Activated naive CD4-positive, alpha-beta T cell treated with anti-CD3 and anti-CD28 coated beads for 36 hours (primary cell): ENCODE measurements around the gene POLR2M. TPM values are rescaled to one million over a fixed set of nuclear protein-coding genes. Genes with fewer than 3 reads are reported as not detected.

Experiments used
- CTCF ChIA-PET: fragments of 350-600 bp; sonication (Branson Sonifier 250); formaldehyde crosslinking; loops from one replicate; lab custom pipeline; 2021; ENCODE audit warnings: antibody characterized with exemption; lab: Charles Lee
- DNase-seq: peaks from one replicate; pipeline ENCODE4 v3.0.0-alpha.2; 2020
- H3K27ac Mint-ChIP-seq: one replicate; pipeline ENCODE4 v1.8.0; 2021; ENCODE audit warnings: mild to moderate bottlenecking, mixed read lengths
- H3K27me3 Mint-ChIP-seq: one replicate; pipeline ENCODE4 v1.8.0; 2021; ENCODE audit warnings: low read depth, mixed read lengths
- H3K36me3 Mint-ChIP-seq: one replicate; pipeline ENCODE4 v1.8.0; 2021; ENCODE audit warnings: low read depth, mixed read lengths
- H3K4me1 Mint-ChIP-seq: one replicate; pipeline ENCODE4 v1.8.0; 2021; ENCODE audit warnings: low read depth, mixed read lengths
- H3K4me3 Mint-ChIP-seq: one replicate; pipeline ENCODE4 v1.8.0; 2021; ENCODE audit warnings: mild to moderate bottlenecking, moderate library complexity, mixed read lengths
- H3K9me3 Mint-ChIP-seq: one replicate; pipeline ENCODE4 v1.8.0; 2021; ENCODE audit warnings: mixed read lengths
- intact Hi-C: fragments of 100-400 bp; cut with micrococcal nuclease; formaldehyde crosslinking; loops from one replicate; pipeline ENCODE4 v1.15.1; 2023
- total RNA-seq, 2 experiments: library from RNA; stranded (reverse); gene quantifications; one replicate each; pipeline ENCODE4 v1.2.3, GENCODE V29; 2021

POLR2M gene
- total RNA-seq, 2 experiments from 2014 or later = 107 to 114 TPM

DNA sequence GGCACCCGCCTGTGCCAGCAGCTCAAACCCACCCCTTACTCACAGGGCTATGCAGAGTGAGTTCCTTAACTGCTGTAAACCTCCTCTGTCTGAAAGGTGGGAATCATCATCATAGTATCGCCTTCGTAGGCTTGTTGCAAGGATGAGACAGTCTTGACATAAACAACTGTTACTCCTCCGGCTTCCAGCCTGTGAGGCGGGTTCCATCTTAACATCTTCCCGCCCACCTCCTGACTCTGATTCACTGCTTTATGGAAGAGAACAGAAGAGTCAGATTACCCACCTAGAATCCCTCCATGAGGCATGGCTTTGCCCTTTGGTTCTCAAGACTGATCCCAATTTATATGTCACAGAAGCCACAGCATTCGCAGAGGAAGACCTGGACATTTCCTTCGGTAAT is 21.9 kb downstream of the POLR2M start:
- H3K4me1 Mint-ChIP-seq = peaks cover 4% of the 10 kb centered on the region
- H3K27me3 Mint-ChIP-seq = no peaks in the 10 kb centered on the region
- H3K36me3 Mint-ChIP-seq = peaks cover 3% of the 10 kb centered on the region
- intact Hi-C loops = no loop called here
- DNase-seq = no peak
- H3K4me3 Mint-ChIP-seq = no peak overlapping the region
- no peaks in the 10 kb centered on the region for H3K9me3 Mint-ChIP-seq
- H3K27ac Mint-ChIP-seq = no peak overlapping the region
- CTCF ChIA-PET = interaction anchor here (1.3 kb wide), 1 partner anchor 10 kb away, joined by 4 read pairs; no protein-coding TSS in a partner anchor

DNA sequence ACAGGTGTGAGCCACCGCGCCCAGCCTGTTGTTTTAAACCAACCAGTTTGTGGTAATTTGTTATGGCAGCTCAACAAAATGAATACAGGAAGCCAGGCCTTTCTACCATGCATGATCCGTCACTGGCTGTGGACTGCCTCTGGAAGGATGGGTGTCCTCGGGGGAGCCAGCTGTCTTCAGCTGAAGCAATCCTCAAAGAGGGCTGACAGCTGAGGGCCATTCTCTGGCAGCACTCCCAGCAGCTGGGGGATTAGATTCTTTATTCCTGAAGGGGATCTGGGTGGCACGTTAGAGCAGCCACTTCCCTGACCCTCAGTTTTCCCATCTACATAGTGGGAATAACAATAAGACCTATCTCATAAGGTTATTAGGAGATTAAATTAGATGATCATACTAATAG is 24.4 kb downstream of the POLR2M start:
- Mint-ChIP-seq H3K27me3 (no peaks in the 10 kb centered on the region), H3K9me3 (no peaks in the 10 kb centered on the region)
- no peak for DNase-seq

DNA sequence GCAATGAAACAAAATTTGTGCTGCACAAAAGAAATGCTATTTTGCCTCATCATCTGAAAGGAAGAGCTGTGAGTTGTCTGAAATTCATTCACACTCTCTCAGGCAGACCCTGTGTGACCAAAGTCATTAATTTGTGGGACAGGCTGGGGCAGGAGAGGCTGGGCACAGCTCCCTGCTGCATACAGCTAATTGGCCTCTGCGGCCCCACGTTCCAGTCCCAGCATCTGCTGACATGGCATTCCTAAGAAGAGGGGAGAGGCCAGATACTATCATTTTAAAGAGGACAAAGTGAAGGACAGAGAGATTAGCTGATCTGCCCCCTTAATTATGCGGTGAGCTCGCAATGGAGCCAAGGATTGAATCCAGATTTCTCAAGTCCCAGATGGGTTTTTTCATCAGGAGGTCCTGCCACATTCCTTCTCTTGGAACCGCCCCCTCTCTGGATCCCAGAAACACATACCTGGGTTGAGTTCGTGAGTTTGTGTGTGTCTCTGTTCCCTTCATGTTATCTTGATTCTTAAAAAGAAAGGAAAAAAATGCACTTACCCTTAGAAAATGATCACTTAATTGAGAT is 25.1 kb downstream of the POLR2M start:
- intact Hi-C loops = loop anchor here (1.0 to 5.0 kb wide), 3 partner anchors 131 to 335 kb away; no protein-coding TSS in a partner anchor
- no peak for DNase-seq
- CTCF ChIA-PET = interaction anchor here (0.6 to 3.4 kb wide), 15 partner anchors 8 to 945 kb away, joined by 3 to 33 read pairs (median 5); no protein-coding TSS in a partner anchor
- no peak overlapping the region for H3K27ac Mint-ChIP-seq
- no peaks in the 10 kb centered on the region for H3K27me3 Mint-ChIP-seq
- no peaks in the 10 kb centered on the region for H3K9me3 Mint-ChIP-seq
- no peaks in the 10 kb centered on the region for H3K36me3 Mint-ChIP-seq
- no peak overlapping the region for H3K4me3 Mint-ChIP-seq
- H3K4me1 Mint-ChIP-seq = peaks cover 4% of the 10 kb centered on the region

More for the DNA sequence above, 24.4 kb downstream of the POLR2M start:
- Mint-ChIP-seq H3K4me1 (peaks cover 4% of the 10 kb centered on the region), H3K27ac (no peak overlapping the region), H3K36me3 (no peaks in the 10 kb centered on the region), H3K4me3 (no peak overlapping the region)
- intact Hi-C loops = loop anchor here (5.0 kb wide), 1 partner anchor 131 kb away; no protein-coding TSS in a partner anchor
- CTCF ChIA-PET = interaction anchor here (1.0 to 3.4 kb wide), 9 partner anchors 10 to 144 kb away, joined by 3 to 33 read pairs (median 7); no protein-coding TSS in a partner anchor

DNA sequence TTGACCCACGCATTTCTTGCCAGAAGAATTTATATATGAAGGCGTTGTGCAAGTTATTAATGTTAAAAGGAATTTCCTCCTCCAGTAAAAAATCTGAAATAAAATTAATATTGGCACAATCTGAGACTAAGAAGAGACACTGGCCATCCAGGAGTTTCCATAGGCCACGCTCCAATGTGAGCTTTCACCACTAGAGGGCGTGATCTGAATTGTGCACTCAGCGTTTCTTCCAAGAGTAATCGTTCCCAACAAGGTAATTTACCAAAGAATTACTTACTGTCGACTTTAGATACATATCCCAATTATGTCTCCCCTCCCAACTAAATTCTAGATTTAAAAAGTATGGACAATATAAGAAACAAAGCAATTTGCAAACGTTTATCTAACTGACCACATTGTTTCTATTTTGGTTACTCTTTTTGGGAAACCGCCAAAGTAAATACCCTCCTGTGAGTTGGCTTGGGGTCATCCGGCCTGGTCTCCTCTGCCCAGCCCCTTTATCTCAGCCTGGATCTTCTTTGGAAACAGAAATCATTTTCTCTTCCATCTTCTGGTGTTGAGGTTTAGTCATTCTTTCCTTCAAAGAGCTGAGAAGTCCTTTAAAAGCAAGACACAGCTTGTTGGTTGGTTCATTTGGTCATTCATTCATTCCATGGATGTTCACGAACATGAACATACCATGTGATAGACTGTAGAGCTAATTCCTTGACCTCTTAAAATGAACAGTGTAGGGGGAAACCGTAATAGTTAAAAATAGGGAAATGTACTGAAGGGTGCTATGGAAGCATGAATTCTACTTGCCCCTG is 26.2 kb downstream of the POLR2M start:
- no peak overlapping the region for H3K27ac Mint-ChIP-seq
- H3K4me1 Mint-ChIP-seq = peaks cover 8% of the 10 kb centered on the region
- no peaks in the 10 kb centered on the region for H3K27me3 Mint-ChIP-seq
- H3K36me3 Mint-ChIP-seq = peaks cover 4% of the 10 kb centered on the region
- no peak overlapping the region for H3K4me3 Mint-ChIP-seq
- CTCF ChIA-PET = interaction anchor here (0.7 to 3.4 kb wide), 16 partner anchors 9 to 171 kb away, joined by 3 to 33 read pairs (median 5); no protein-coding TSS in a partner anchor
- peak; percentile 69 for DNase-seq
- intact Hi-C loops = loop anchor here (1.0 to 5.0 kb wide), 3 partner anchors 130 to 334 kb away; no protein-coding TSS in a partner anchor
- no peaks in the 10 kb centered on the region for H3K9me3 Mint-ChIP-seq

DNA sequence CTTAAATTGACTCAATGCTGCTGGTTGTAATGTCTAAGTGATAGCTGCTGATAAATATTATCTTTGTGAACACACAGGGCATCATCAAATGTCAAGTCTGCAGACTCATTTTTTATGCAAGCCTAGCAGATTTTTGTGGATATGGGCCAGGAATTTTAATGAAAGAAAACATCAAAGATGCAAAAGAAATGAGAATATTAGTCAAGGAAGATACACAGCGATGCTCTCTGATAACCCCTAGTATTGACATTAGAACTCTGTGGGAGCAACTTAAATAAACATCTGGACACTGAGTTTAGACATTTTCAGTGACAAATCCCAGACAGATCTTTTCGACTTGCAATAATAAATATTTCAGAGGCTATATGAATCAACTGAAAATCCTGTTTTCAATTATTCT is 28.3 kb downstream of the POLR2M start:
- intact Hi-C loops = loop anchor here (5.0 kb wide), 1 partner anchor 127 kb away; no protein-coding TSS in a partner anchor

DNA sequence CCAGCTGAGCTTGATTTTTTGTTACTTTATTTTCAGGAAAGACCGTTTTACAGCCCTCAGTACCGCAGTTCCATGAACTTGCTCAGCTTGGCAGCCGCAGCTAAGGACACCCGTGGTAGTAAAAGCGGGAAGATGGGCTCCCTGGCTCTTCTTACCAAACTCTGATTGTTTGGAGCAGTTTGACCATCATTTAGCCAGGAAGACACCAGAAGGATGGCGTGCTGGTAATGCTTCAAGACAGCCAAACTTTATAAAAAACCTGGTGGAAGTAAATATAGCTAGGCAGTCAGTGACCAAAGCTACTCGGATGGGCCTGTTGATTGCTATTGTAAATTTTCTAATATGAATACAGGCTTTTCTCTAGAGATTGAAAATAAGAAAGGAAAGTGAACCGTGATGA is 28.9 kb downstream of the POLR2M start:
- no peaks in the 10 kb centered on the region for H3K9me3 Mint-ChIP-seq
- CTCF ChIA-PET = interaction anchor here (1.0 to 2.0 kb wide), 2 partner anchors 125 to 175 kb away, joined by 3 to 4 read pairs; no protein-coding TSS in a partner anchor
- H3K27ac Mint-ChIP-seq = no peak overlapping the region
- intact Hi-C loops = no loop called here
- peaks cover 4% of the 10 kb centered on the region for H3K36me3 Mint-ChIP-seq
- no peak for DNase-seq
- H3K27me3 Mint-ChIP-seq = no peaks in the 10 kb centered on the region
- peaks cover 9% of the 10 kb centered on the region for H3K4me1 Mint-ChIP-seq
- H3K4me3 Mint-ChIP-seq = no peak overlapping the region

More for the DNA sequence above, 28.3 kb downstream of the POLR2M start:
- CTCF ChIA-PET = interaction anchor here (1.0 to 2.0 kb wide), 2 partner anchors 126 to 175 kb away, joined by 3 to 4 read pairs; no protein-coding TSS in a partner anchor
- Mint-ChIP-seq H3K9me3 (no peaks in the 10 kb centered on the region), H3K4me1 (peaks cover 9% of the 10 kb centered on the region), H3K27ac (no peak overlapping the region), H3K27me3 (no peaks in the 10 kb centered on the region), H3K36me3 (peaks cover 4% of the 10 kb centered on the region), H3K4me3 (no peak overlapping the region)
- no peak for DNase-seq

DNA sequence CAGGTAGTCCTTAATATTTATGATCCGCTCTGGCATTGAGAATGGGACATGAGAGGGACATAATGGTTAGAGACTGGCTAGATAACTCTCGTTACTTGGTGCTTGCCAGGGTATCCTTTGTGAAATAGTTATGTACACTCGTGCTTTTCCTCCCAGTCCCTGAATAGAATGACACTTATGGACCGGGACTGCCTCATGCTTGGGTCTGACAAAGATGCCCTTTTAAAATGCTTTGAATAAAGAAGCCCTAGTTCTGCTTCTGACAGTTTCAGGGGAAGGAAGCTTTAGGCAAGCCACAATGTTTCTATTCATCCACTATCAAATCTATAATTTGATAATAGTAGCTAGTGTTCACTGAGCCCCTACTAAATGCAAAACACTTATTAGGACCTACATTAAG is 29.4 kb downstream of the POLR2M start:
- Mint-ChIP-seq H3K27me3 (no peaks in the 10 kb centered on the region), H3K4me3 (no peak overlapping the region), H3K36me3 (peaks cover 4% of the 10 kb centered on the region), H3K4me1 (peaks cover 9% of the 10 kb centered on the region), H3K27ac (no peak overlapping the region), H3K9me3 (no peaks in the 10 kb centered on the region)
- no peak for DNase-seq
- intact Hi-C loops = no loop called here
- CTCF ChIA-PET = interaction anchor here (1.0 to 2.0 kb wide), 2 partner anchors 125 to 176 kb away, joined by 3 to 4 read pairs; no protein-coding TSS in a partner anchor

DNA sequence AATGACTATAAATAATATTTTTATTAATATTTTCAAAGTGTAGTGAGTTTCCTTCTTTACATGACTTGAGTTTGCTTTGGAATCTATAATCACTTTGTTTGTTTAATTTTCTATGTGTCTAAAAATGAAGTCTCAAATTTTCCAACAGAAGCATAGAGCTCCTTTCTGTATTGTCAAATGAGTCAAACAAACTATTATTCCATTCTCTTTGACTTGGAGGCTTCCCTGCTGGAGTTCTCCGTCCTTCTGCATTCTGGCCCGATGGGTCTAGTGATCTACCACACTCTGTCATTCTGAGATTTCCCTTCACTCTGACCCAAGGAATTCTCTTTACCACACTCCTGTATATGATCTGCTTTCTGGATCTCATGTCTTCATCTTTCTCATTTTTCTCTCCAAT is 30.1 kb downstream of the POLR2M start:
- H3K4me3 Mint-ChIP-seq = no peak overlapping the region
- intact Hi-C loops = no loop called here
- CTCF ChIA-PET = no interaction called here

DNA sequence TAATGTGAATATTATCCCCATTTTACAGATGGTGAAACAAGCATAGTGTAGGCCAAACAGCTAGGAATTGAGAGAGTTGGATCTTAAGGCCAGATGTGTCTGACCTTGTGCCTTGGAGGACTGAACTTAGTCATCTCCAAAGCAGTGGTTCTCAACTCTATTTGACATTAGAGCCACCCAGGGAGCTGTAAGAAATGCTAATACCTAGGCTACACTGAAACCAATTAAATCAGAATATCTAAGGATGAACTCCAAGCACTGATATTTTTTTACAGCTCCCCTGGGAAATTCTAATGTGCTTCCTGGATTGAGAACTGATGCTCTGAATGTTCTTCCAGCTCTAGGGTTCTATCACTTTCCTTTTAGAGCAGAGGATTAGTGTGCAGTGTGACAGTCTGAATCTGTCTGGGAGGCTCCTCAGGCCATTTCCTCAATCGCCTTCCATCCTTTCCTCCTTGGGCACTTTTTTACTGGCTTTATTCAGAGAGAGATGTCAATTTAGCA is 32.3 kb downstream of the POLR2M start:
- H3K27ac Mint-ChIP-seq = no peak overlapping the region
- no peaks in the 10 kb centered on the region for H3K27me3 Mint-ChIP-seq
- H3K36me3 Mint-ChIP-seq = peaks cover 4% of the 10 kb centered on the region
- no peak for DNase-seq
- H3K9me3 Mint-ChIP-seq = no peaks in the 10 kb centered on the region
- H3K4me3 Mint-ChIP-seq = no peak overlapping the region
- H3K4me1 Mint-ChIP-seq = peaks cover 4% of the 10 kb centered on the region
- intact Hi-C loops = no loop called here
- CTCF ChIA-PET = interaction anchor here (1.0 to 1.5 kb wide), 2 partner anchors 10 to 177 kb away, joined by 3 to 4 read pairs; no protein-coding TSS in a partner anchor

More for the DNA sequence above, 30.1 kb downstream of the POLR2M start:
- H3K27ac Mint-ChIP-seq = no peak overlapping the region
- no peaks in the 10 kb centered on the region for H3K27me3 Mint-ChIP-seq
- no peak for DNase-seq
- peaks cover 4% of the 10 kb centered on the region for H3K36me3 Mint-ChIP-seq
- H3K9me3 Mint-ChIP-seq = no peaks in the 10 kb centered on the region
- peaks cover 9% of the 10 kb centered on the region for H3K4me1 Mint-ChIP-seq

DNA sequence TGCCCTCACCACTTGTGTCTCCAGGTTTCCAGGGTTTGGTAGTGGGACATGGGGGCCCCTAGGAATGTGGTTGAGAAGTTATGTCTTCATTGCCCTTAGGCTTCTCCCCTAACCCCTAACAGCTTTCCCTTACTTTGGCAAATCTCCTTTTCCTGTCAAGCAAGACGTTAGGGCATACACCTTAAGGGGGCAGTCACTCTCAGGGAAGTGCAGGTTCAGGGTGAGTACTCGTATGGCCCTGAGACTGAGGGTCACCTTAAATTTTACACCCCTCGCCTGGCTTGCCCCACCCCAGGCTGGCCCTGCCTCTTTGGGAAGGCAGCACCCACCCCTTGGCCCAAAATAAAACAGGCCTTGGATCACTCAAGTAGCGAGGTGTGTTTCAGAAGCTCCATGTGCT is 33.5 kb downstream of the POLR2M start:
- intact Hi-C loops = loop anchor here (5.0 kb wide), 1 partner anchor 272 kb away; no protein-coding TSS in a partner anchor
- CTCF ChIA-PET = interaction anchor here (0.8 to 1.1 kb wide), 3 partner anchors 9 to 330 kb away, joined by 3 read pairs; no protein-coding TSS in a partner anchor
- Mint-ChIP-seq H3K4me3 (no peak overlapping the region), H3K4me1 (peaks cover 4% of the 10 kb centered on the region), H3K27ac (no peak overlapping the region), H3K36me3 (peaks cover 4% of the 10 kb centered on the region), H3K9me3 (no peaks in the 10 kb centered on the region), H3K27me3 (no peaks in the 10 kb centered on the region)
- no peak for DNase-seq

DNA sequence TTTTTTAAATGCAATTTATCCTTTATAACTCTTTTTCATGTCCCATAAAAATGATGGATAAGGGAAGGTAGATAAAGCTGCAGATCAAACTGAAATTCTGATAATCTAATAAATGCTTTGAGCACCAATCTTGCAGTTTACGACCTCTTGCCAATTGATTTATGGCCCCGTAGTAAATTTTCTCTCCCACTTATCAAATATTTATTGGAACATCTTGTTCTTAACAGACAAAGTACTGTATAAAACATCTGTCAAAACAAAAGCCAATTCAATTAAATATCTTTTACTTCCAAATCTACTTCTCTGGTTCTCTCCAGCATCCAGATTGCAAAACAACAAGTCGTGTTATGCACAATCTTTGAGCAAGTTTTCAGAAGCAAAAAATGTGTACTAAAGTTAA is 34.6 kb downstream of the POLR2M start:
- Mint-ChIP-seq H3K27me3 (no peaks in the 10 kb centered on the region), H3K9me3 (no peaks in the 10 kb centered on the region)
- intact Hi-C loops = loop anchor here (5.0 kb wide), 1 partner anchor 271 kb away; no protein-coding TSS in a partner anchor

More for the DNA sequence above, 34.6 kb downstream of the POLR2M start:
- CTCF ChIA-PET = interaction anchor here (0.6 to 1.6 kb wide), 2 partner anchors 8 to 330 kb away, joined by 3 to 6 read pairs; no protein-coding TSS in a partner anchor
- Mint-ChIP-seq H3K27ac (no peak overlapping the region), H3K4me3 (no peak overlapping the region), H3K4me1 (peaks cover 4% of the 10 kb centered on the region), H3K36me3 (peaks cover 4% of the 10 kb centered on the region)
- no peak for DNase-seq
